ENCODE data around the gene FABP6. TPM values are rescaled to one million over a fixed set of nuclear protein-coding genes. Genes with fewer than 3 reads are reported as not detected.
A peak's percentile ranks its signal among the peaks of the same experiment; 100 is the strongest.
"Not testable (repeated sequence)": the region's sequence is repeated elsewhere in the genome, so short reads cannot be mapped to it uniquely, and the experiment has no call there.

The FABP6 gene
- total and polyA plus RNA-seq, 4 donors, result 5.0 to 13.1 (median 6.3) TPM

DNA sequence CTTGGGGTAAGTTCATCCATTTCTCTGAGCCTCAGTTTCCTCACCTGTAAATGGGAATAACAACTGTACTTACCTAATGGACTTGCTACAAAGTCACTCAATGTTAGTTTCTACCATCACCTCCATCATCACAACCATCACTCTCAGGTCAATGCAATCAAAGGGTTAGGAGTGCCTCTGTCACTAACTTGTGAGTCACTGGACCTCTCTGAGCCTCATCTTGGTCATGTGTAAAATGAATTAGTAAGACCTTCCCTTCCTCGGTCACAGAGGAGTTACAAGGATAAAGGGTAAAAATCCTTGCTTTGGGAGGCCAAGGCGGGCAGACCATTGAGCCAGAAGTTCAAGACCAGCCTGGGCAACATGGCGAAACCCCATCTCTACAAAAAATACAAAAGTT lies 12.8 kb downstream of the FABP6 start:
- Histone ChIP-seq H3K27ac (ENCODE audit: low read depth in 1 of 2, low read length in 1 of 2) (no peak overlapping the region), H3K4me1 (ENCODE audit: control insufficient read depth in 5 of 5, insufficient read depth in 5 of 5, low read length in 5 of 5) (no peaks in the 10 kb centered on the region), H3K9ac (ENCODE audit: insufficient read depth in 1 of 2, low read length in 2 of 2) (no peak overlapping the region), H3K36me3 (ENCODE audit: control insufficient read depth in 4 of 4, insufficient read depth in 4 of 4, low read length in 4 of 4) (no peaks in the 10 kb centered on the region), H3K4me3 (no peak overlapping the region), H3K27me3 (ENCODE audit: control insufficient read depth in 3 of 3, insufficient read depth in 3 of 3, low read length in 2 of 3) (no peaks in the 10 kb centered on the region), H3K9me3 (ENCODE audit: control insufficient read depth in 4 of 4, insufficient read depth in 3 of 4, low read length in 3 of 4) (no peaks in the 10 kb centered on the region)
- ATAC-seq (ENCODE audit: insufficient read depth, low FRiP score) (no peak), DNase-seq (no peak)
- WGBS, 2 donors, result 76 to 90% methylated on average over 3 of the region's 3 CpGs
- TF ChIP-seq, protein P1, sequence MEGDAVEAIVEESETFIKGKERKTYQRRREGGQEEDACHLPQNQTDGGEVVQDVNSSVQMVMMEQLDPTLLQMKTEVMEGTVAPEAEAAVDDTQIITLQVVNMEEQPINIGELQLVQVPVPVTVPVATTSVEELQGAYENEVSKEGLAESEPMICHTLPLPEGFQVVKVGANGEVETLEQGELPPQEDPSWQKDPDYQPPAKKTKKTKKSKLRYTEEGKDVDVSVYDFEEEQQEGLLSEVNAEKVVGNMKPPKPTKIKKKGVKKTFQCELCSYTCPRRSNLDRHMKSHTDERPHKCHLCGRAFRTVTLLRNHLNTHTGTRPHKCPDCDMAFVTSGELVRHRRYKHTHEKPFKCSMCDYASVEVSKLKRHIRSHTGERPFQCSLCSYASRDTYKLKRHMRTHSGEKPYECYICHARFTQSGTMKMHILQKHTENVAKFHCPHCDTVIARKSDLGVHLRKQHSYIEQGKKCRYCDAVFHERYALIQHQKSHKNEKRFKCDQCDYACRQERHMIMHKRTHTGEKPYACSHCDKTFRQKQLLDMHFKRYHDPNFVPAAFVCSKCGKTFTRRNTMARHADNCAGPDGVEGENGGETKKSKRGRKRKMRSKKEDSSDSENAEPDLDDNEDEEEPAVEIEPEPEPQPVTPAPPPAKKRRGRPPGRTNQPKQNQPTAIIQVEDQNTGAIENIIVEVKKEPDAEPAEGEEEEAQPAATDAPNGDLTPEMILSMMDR (IDR thresholded peaks at IDR 0.05; ENCODE audit: control extremely low read depth, extremely low read depth), result no peak

DNA sequence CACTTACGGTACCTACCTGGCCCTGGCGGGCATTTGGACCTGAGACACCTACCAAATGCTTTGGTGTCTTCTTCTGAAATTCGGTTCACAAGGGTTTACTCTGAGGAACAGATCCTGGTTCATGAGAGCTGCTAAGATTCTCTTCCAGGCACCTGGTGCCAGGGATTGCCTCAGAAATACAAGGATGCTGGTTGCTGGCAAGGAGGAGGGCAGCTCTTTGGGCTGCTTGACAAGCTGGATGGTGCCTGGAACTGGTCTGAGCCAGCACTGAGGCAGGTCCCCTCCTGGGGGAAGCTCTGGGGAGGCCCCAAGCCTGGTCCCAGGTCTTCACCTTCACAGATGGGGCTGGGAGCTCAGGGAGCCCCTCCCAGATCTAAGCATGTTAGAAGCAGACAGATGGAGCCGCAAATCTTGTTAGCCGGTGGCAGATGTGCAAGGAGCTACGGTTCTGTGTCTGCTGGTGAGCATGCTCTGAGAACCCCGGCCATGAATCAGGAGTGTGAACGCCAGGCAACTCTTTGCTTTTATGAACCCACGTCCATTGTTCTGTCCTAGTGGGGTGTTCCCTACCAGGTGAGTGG lies 16.3 kb downstream of the FABP6 start:
- Histone ChIP-seq H3K4me1 (ENCODE audit: control insufficient read depth in 5 of 5, insufficient read depth in 5 of 5, low read length in 5 of 5) (no peaks in the 10 kb centered on the region), H3K36me3 (ENCODE audit: control insufficient read depth in 4 of 4, insufficient read depth in 4 of 4, low read length in 4 of 4) (no peaks in the 10 kb centered on the region), H3K27me3 (ENCODE audit: control insufficient read depth in 3 of 3, insufficient read depth in 3 of 3, low read length in 2 of 3) (no peaks in the 10 kb centered on the region), H3K9ac (ENCODE audit: insufficient read depth in 1 of 2, low read length in 2 of 2) (peak overlapping the region in 1 of 2 donors; percentile 11), H3K4me3 (no peak overlapping the region), H3K9me3 (ENCODE audit: control insufficient read depth in 4 of 4, insufficient read depth in 3 of 4, low read length in 3 of 4) (no peaks in the 10 kb centered on the region), H3K27ac (ENCODE audit: low read depth in 1 of 2, low read length in 1 of 2) (peak overlapping the region in 1 of 2 donors; percentile 2)
- TF ChIP-seq, protein P1 (IDR thresholded peaks at IDR 0.05; ENCODE audit: control extremely low read depth, extremely low read depth), result no peak
- DNase-seq, result no peak
- ATAC-seq (ENCODE audit: insufficient read depth, low FRiP score), result no peak
- 83 to 90% methylated on average over 9 of the region's 9 CpGs for WGBS, 2 donors

DNA sequence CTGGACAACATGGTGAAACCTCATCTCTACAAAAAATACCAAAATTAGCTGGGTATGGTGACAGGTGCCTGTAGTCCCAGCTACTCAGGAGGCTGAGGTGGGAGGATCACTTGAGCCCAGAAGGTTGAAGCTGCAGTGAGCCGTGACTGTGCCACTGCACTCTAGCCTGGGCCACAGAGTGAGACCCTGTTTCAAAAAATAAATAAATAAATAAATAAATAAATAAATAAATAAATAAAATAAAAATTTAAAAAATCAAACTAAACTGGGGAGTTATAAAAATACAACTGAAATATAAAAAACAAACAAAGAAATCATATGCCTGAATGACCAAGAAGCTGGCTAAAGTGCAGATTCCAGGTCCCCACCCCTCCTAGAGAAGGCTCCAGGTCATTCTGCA lies 20.3 kb downstream of the FABP6 start:
- H3K27ac ChIP-seq (ENCODE audit: low read depth in 1 of 2, low read length in 1 of 2); H3K4me1 ChIP-seq (ENCODE audit: control insufficient read depth in 5 of 5, insufficient read depth in 5 of 5, low read length in 5 of 5); H3K4me3 ChIP-seq; H3K27me3 ChIP-seq (ENCODE audit: control insufficient read depth in 3 of 3, insufficient read depth in 3 of 3, low read length in 2 of 3); DNase-seq; ATAC-seq (ENCODE audit: insufficient read depth, low FRiP score); H3K9ac ChIP-seq (ENCODE audit: insufficient read depth in 1 of 2, low read length in 2 of 2); H3K9me3 ChIP-seq (ENCODE audit: control insufficient read depth in 4 of 4, insufficient read depth in 3 of 4, low read length in 3 of 4): not testable (repeated sequence)
- 89 to 100% methylated on average over 1 of the region's 1 CpG for WGBS, 2 donors
- peaks cover 0 to 15% (median 11%) of the 10 kb centered on the region in 4 donors for H3K36me3 ChIP-seq (ENCODE audit: control insufficient read depth in 4 of 4, insufficient read depth in 4 of 4, low read length in 4 of 4)

DNA sequence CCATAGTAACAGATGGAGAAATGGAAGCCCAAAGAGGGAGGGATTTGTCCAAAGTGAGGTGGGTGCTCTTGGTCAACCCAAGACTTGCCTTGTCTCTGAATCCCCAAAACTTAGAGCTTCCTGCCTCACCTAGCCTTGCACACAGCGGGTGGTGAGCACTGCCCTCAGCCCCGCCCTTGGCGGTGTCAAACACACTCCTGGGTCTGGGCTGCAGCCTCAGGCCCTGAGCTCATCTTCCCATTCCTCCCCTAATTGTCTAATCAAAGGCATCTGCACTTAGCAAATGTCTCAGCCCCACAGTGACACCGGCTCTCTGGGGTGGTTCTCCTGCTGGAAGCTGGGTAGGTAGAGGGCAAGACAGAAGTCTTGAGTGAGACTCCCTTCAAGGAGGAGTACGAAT lies 20.9 kb downstream of the FABP6 start:
- Histone ChIP-seq H3K9me3 (ENCODE audit: control insufficient read depth in 4 of 4, insufficient read depth in 3 of 4, low read length in 3 of 4) (no peaks in the 10 kb centered on the region), H3K27me3 (ENCODE audit: control insufficient read depth in 3 of 3, insufficient read depth in 3 of 3, low read length in 2 of 3) (no peaks in the 10 kb centered on the region), H3K4me3 (no peak overlapping the region), H3K9ac (ENCODE audit: insufficient read depth in 1 of 2, low read length in 2 of 2) (no peak overlapping the region), H3K4me1 (ENCODE audit: control insufficient read depth in 5 of 5, insufficient read depth in 5 of 5, low read length in 5 of 5) (no peaks in the 10 kb centered on the region), H3K36me3 (ENCODE audit: control insufficient read depth in 4 of 4, insufficient read depth in 4 of 4, low read length in 4 of 4) (peaks cover 0 to 15% (median 12%) of the 10 kb centered on the region in 4 donors), H3K27ac (ENCODE audit: low read depth in 1 of 2, low read length in 1 of 2) (no peak overlapping the region)
- TF ChIP-seq, protein P1 (IDR thresholded peaks at IDR 0.05; ENCODE audit: control extremely low read depth, extremely low read depth), result no peak
- no peak for DNase-seq
- WGBS, 2 donors, result 93 to 95% methylated on average over 5 of the region's 5 CpGs
- ATAC-seq (ENCODE audit: insufficient read depth, low FRiP score), result no peak

All from lung (tissue), 12 donors.